Keratinocyte (primary cell): ENCODE measurements around the gene WDR82. TPM values are rescaled to one million over a fixed set of nuclear protein-coding genes. Genes with fewer than 3 reads are reported as not detected.

ENCODE experiments used
- DNase-seq: peaks from one replicate; pipeline ENCODE4 v3.0.0-alpha.2; 2011; ENCODE audit warnings: low read depth, missing footprints, low spot score
- FAIRE-seq: peaks from 2 replicates; lab custom pipeline; 2011; peaks lifted over from hg19 to GRCh38; lab: Jason Lieb, UNC
- H2AFZ ChIP-seq: 2 replicates; pipeline ENCODE4 v1.6.0; 2012; ENCODE audit warnings: low read length, control low read depth, inconsistent platforms; ENCODE audit not compliant: control insufficient read depth
- H3K27ac ChIP-seq: 2 replicates; pipeline ENCODE4 v1.5.1; 2011; ENCODE audit warnings: low read length; ENCODE audit not compliant: control insufficient read depth, insufficient read depth
- H3K27me3 ChIP-seq: 3 replicates; pipeline ENCODE4 v1.6.0; 2011; ENCODE audit warnings: low read length; ENCODE audit not compliant: control insufficient read depth, insufficient read depth; ENCODE audit errors: extremely low read depth
- H3K36me3 ChIP-seq, 2 experiments: 2 replicates in 1 of 2; 3 replicates in 1 of 2; pipeline ENCODE4 v1.5.1; 2011; ENCODE audit warnings: low read length in 2 of 2, mild to moderate bottlenecking in 1 of 2; ENCODE audit not compliant: control insufficient read depth in 2 of 2, insufficient read depth in 2 of 2; ENCODE audit errors: extremely low read depth in 1 of 2
- H3K4me1 ChIP-seq: 3 replicates; pipeline ENCODE4 v1.5.1; 2011; ENCODE audit warnings: low read length; ENCODE audit not compliant: control insufficient read depth, insufficient read depth; ENCODE audit errors: extremely low read depth
- H3K4me2 ChIP-seq: 3 replicates; pipeline ENCODE4 v1.6.0; 2011; ENCODE audit warnings: low read depth, low read length; ENCODE audit not compliant: control insufficient read depth, insufficient read depth; ENCODE audit errors: extremely low read depth
- H3K4me3 ChIP-seq, 3 experiments: fragments of 200-600 bp in 1 of 3; sonication (generic) in 1 of 3; 2 replicates in 2 of 3; 3 replicates in 1 of 3; pipeline ENCODE4 v1.5.1; 2011 to 2016; ENCODE audit warnings: low read length in 3 of 3, mild to moderate bottlenecking in 3 of 3, control low read depth in 2 of 3, inconsistent platforms in 1 of 3, low read depth in 1 of 3, mixed read lengths in 1 of 3, mixed run types in 1 of 3, moderate library complexity in 1 of 3; ENCODE audit not compliant: control insufficient read depth in 2 of 3, insufficient read depth in 2 of 3; ENCODE audit errors: extremely low read depth in 1 of 3
- H3K79me2 ChIP-seq: 2 replicates; pipeline ENCODE4 v1.6.0; 2012; ENCODE audit warnings: low read length; ENCODE audit not compliant: control insufficient read depth, insufficient read depth
- H3K9ac ChIP-seq: 3 replicates; pipeline ENCODE4 v1.6.0; 2011; ENCODE audit warnings: low read length; ENCODE audit not compliant: control insufficient read depth, insufficient read depth; ENCODE audit errors: extremely low read depth
- H3K9me1 ChIP-seq: 3 replicates; pipeline ENCODE4 v1.6.0; 2011; ENCODE audit warnings: low read length; ENCODE audit not compliant: control insufficient read depth, insufficient read depth; ENCODE audit errors: extremely low read depth
- H3K9me3 ChIP-seq: 2 replicates; pipeline ENCODE4 v1.5.1; 2012; ENCODE audit warnings: low read depth, low read length; ENCODE audit not compliant: control insufficient read depth
- H4K20me1 ChIP-seq: 3 replicates; pipeline ENCODE4 v1.6.0; 2011; ENCODE audit warnings: low read length; ENCODE audit not compliant: control insufficient read depth, insufficient read depth; ENCODE audit errors: extremely low read depth
- EZH2 ChIP-seq: IDR thresholded peaks from one replicate; pipeline ENCODE4 v1.6.1; 2012; ENCODE audit warnings: inconsistent platforms, mild to moderate bottlenecking, low read length, moderate library complexity
- dilution Hi-C: fragments of 300-500 bp; cut with MboI; formaldehyde crosslinking; loops from one replicate; pipeline ENCODE4 v1.7.0; 2020; ENCODE audit warnings: low sequenced_read_pairs; ENCODE audit not compliant: extremely low pct_ligation_motif_present
- polyA plus RNA-seq, 5 experiments: library from polyadenylated mRNA; depleted of rRNA in 3 of 5; stranded (reverse) in 3 of 5; stranded (forward) in 1 of 5; unstranded in 1 of 5; fragments of >200 nt; gene quantifications; 1 replicate in 1 of 5; 2 replicates in 3 of 5; 3 replicates in 1 of 5; pipeline versions ENCODE4 v1.2.1 to v1.2.3, GENCODE V29; 2011 to 2012; ENCODE audit warnings: missing spikeins in 2 of 5, low read depth in 1 of 5, low replicate concordance in 1 of 5
- TF ChIP-seq, protein P1 (sequence below), 3 experiments: IDR thresholded peaks in 1 of 3; conservative IDR thresholded peaks in 1 of 3; optimal IDR thresholded peaks in 1 of 3; 2 replicates in 2 of 3; 3 replicates in 1 of 3; pipeline versions ENCODE3 to v1.5.1; 2011; ENCODE audit warnings: low read length in 3 of 3, mild to moderate bottlenecking in 3 of 3, moderate library complexity in 2 of 3, control low read depth in 1 of 3, inconsistent platforms in 1 of 3; ENCODE audit not compliant: insufficient read depth in 2 of 3; ENCODE audit errors: extremely low read depth in 1 of 3

WDR82 gene
- polyA plus RNA-seq, 1 donor (not counting 4 experiments of a cell fraction or from before 2014, with no cell fraction given): 75.1 TPM

DNA sequence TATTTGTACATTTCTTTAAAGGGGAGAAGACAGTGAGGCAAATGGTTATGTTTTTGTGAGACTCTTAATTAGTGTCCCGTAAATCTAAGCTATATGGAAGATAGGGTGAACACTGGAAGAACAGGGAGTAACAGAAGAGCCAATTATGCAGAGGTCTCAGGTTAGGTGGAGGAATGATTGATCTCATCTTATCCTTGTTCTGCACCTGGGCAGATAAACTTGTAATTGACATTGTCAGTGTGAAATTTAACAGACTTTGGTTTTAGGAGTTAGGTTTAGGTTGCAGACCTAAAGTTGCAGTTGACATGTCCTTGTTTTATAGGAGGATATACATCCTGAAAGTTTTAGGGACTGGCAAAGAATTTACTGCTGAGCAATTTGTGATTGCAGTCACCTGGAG lies 36.4 kb downstream of the WDR82 start:
- H3K36me3 ChIP-seq: no peaks in the 10 kb centered on the region
- H3K4me3 ChIP-seq: no peak overlapping the region
- dilution Hi-C loops: no loop called here
- no peak for DNase-seq
- H3K27ac ChIP-seq: no peak overlapping the region
- H3K9me3 ChIP-seq: no peaks in the 10 kb centered on the region
- H3K4me2 ChIP-seq: no peak overlapping the region
- H3K9me1 ChIP-seq: no peaks in the 10 kb centered on the region
- H2AFZ ChIP-seq: no peak overlapping the region
- H3K9ac ChIP-seq: no peak overlapping the region
- peaks cover 55% of the 10 kb centered on the region for H3K4me1 ChIP-seq
- TF ChIP-seq, protein P1, sequence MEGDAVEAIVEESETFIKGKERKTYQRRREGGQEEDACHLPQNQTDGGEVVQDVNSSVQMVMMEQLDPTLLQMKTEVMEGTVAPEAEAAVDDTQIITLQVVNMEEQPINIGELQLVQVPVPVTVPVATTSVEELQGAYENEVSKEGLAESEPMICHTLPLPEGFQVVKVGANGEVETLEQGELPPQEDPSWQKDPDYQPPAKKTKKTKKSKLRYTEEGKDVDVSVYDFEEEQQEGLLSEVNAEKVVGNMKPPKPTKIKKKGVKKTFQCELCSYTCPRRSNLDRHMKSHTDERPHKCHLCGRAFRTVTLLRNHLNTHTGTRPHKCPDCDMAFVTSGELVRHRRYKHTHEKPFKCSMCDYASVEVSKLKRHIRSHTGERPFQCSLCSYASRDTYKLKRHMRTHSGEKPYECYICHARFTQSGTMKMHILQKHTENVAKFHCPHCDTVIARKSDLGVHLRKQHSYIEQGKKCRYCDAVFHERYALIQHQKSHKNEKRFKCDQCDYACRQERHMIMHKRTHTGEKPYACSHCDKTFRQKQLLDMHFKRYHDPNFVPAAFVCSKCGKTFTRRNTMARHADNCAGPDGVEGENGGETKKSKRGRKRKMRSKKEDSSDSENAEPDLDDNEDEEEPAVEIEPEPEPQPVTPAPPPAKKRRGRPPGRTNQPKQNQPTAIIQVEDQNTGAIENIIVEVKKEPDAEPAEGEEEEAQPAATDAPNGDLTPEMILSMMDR (optimal IDR thresholded peaks at IDR 0.05 in 1 of 3, IDR thresholded peaks at IDR 0.05 in 1 of 3, conservative IDR thresholded peaks at IDR 0.05 in 1 of 3; ENCODE audit: extremely low read depth in 1 of 3, insufficient read depth in 2 of 3, low read length in 3 of 3): no peak
- TF ChIP-seq EZH2: no peak
- H3K27me3 ChIP-seq: no peaks in the 10 kb centered on the region
- H3K79me2 ChIP-seq: peaks cover 23% of the 10 kb centered on the region
- FAIRE-seq: no peak
- H4K20me1 ChIP-seq: no peaks in the 10 kb centered on the region

DNA sequence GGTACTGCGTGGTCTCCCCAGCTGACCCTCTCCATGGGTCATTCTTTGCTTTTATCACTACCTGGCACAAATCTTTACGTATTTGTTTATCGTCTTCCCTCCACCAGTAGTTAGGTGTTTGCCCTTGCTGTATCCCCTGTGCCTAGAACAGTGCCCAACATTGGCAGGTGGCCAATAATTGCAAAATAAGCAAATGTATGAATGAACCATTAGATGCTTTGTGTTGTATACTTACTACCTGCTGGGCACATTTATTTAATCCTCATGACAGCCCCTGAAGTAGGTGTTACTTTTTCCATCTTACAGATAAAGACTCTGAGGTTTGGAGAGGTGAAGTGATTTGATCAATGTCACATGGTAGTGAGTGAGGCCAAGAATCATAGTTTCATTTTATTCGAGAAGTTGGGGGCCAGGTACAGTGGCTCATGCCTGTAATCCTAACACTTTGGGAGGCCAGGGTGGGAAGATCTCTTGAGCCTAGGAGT lies 37.5 kb downstream of the WDR82 start:
- no peak for TF ChIP-seq EZH2
- TF ChIP-seq, protein P1 (optimal IDR thresholded peaks at IDR 0.05 in 1 of 3, IDR thresholded peaks at IDR 0.05 in 1 of 3, conservative IDR thresholded peaks at IDR 0.05 in 1 of 3; ENCODE audit: extremely low read depth in 1 of 3, insufficient read depth in 2 of 3, low read length in 3 of 3): no peak
- FAIRE-seq (no peak), DNase-seq (no peak)
- no peak overlapping the region for H3K4me2 ChIP-seq
- H3K9me1 ChIP-seq: no peaks in the 10 kb centered on the region
- H3K27ac ChIP-seq: peak overlapping the region; percentile 84
- H3K27me3 ChIP-seq: no peaks in the 10 kb centered on the region
- no peak overlapping the region for H2AFZ ChIP-seq
- peaks cover 51% of the 10 kb centered on the region for H3K4me1 ChIP-seq
- H3K36me3 ChIP-seq: no peaks in the 10 kb centered on the region
- dilution Hi-C loops: no loop called here
- H3K79me2 ChIP-seq: peaks cover 32% of the 10 kb centered on the region
- H3K4me3 ChIP-seq: no peak overlapping the region
- no peaks in the 10 kb centered on the region for H3K9me3 ChIP-seq
- no peaks in the 10 kb centered on the region for H4K20me1 ChIP-seq
- no peak overlapping the region for H3K9ac ChIP-seq
